Panc1 (cell line): Measurements from ENCODE around the gene CCDC187. TPM values are rescaled to one million over a fixed set of nuclear protein-coding genes. Genes with fewer than 3 reads are reported as not detected.

Experiments
- ATAC-seq: fragments of 200-7000 bp; cut with Tn5 transposase; 2 replicates; pipeline ENCODE4 v1.9.1; 2020; ENCODE audit warnings: mild to moderate bottlenecking, moderate library complexity
- BruUV-seq: library from RNA; stranded (reverse); fragments of 400-500 nt; replicated peaks from 2 replicates; lab custom pipeline; 2021; lab: Mats Ljungman, UMichigan
- CTCF ChIA-PET: fragments of 300-600 bp; sonication (Branson Sonifier 250); formaldehyde crosslinking; loops from one replicate; lab custom pipeline; 2022; ENCODE audit warnings: antibody characterized with exemption; lab: Charles Lee
- POLR2A ChIA-PET: fragments of 300-600 bp; sonication (Branson Sonifier 250); formaldehyde crosslinking; loops from one replicate; lab custom pipeline; 2022; ENCODE audit warnings: antibody characterized with exemption; lab: Charles Lee
- DNase-seq: peaks from one replicate; pipeline ENCODE4 v3.0.0-alpha.2; 2010; ENCODE audit warnings: low read depth, low spot score
- H3K27ac ChIP-seq: 2 replicates; pipeline ENCODE4 v1.5.1; 2011; ENCODE audit warnings: mild to moderate bottlenecking, low read length, inconsistent platforms
- H3K27me3 ChIP-seq: fragments of 200-500 bp; sonication (Bioruptor generic); 2 replicates; pipeline ENCODE4 v1.6.0; 2014; ENCODE audit warnings: low read length, inconsistent platforms; ENCODE audit not compliant: control insufficient read depth, insufficient read depth
- H3K36me3 ChIP-seq: fragments of 200-500 bp; sonication (Bioruptor generic); 2 replicates; pipeline ENCODE4 v1.5.1; 2014; ENCODE audit warnings: inconsistent platforms, mild to moderate bottlenecking, low read length, moderate library complexity; ENCODE audit not compliant: control insufficient read depth, insufficient read depth
- H3K4me1 ChIP-seq: 2 replicates; pipeline ENCODE4 v1.5.1; 2011; ENCODE audit warnings: inconsistent platforms, mild to moderate bottlenecking, low read length, moderate library complexity; ENCODE audit not compliant: control insufficient read depth, insufficient read depth
- H3K4me3 ChIP-seq, 2 experiments: 2 replicates each; pipeline ENCODE4 v1.5.1; 2011 to 2012; ENCODE audit warnings: low read depth in 2 of 2, low read length in 2 of 2, mild to moderate bottlenecking in 2 of 2, inconsistent platforms in 1 of 2, moderate library complexity in 1 of 2
- H3K9me3 ChIP-seq: fragments of 200-500 bp; sonication (Bioruptor generic); 2 replicates; pipeline ENCODE4 v1.5.1; 2014; ENCODE audit warnings: low read depth, mild to moderate bottlenecking, inconsistent platforms, low read length, moderate library complexity; ENCODE audit not compliant: control insufficient read depth, insufficient read depth
- CTCF ChIP-seq: fragments of 450-650 bp; IDR thresholded peaks from 2 replicates; pipeline ENCODE4 v1.5.1; 2017; ENCODE audit warnings: mild to moderate bottlenecking
- POLR2AphosphoS5 ChIP-seq: IDR thresholded peaks from 2 replicates; pipeline ENCODE4 v1.6.1; 2012; ENCODE audit warnings: mild to moderate bottlenecking, low read depth, low read length, moderate library complexity
- REST ChIP-seq, 2 experiments: IDR thresholded peaks; 2 replicates each; pipeline ENCODE4 v1.6.1; 2011 to 2012; ENCODE audit warnings: low read depth in 2 of 2, control low read depth in 1 of 2, low read length in 1 of 2, mild to moderate bottlenecking in 1 of 2, moderate library complexity in 1 of 2; ENCODE audit not compliant: insufficient read depth in 1 of 2
- SIN3A ChIP-seq: IDR thresholded peaks from 2 replicates; pipeline ENCODE4 v1.6.1; 2012; ENCODE audit warnings: low read depth, mild to moderate bottlenecking, low read length, moderate library complexity, borderline replicate concordance; ENCODE audit not compliant: insufficient read depth
- TCF7L2 ChIP-seq: IDR thresholded peaks from 2 replicates; pipeline ENCODE4 v1.6.1; 2011; ENCODE audit warnings: mild to moderate bottlenecking, low read depth, low read length, inconsistent platforms
- in situ Hi-C: cut with HindIII; loops from 2 replicates; pipeline ENCODE4 v1.10.0; 2016; ENCODE audit warnings: low sequenced_read_pairs, low pct_unique_long_range_greater_than_20kb
- intact Hi-C: fragments of 100-400 bp; cut with micrococcal nuclease; formaldehyde crosslinking; loops from one replicate; pipeline ENCODE4 v1.10.0; 2022; ENCODE audit not compliant: unreplicated experiment
- total RNA-seq: library from RNA; stranded (reverse); gene quantifications from one replicate; pipeline ENCODE4 v1.2.1, GENCODE V29; 2021; ENCODE audit not compliant: unreplicated experiment

CCDC187 gene
- total RNA-seq, 1 experiment from 2014 or later = not detected

GRCh38 chr9:136209786-136210185, 94.1 kb downstream of the CCDC187 start:
- TF ChIP-seq CTCF (no peak), SIN3A (no peak), REST (IDR thresholded peaks at IDR 0.05; ENCODE audit: insufficient read depth in 1 of 2, low read depth in 2 of 2, low read length in 1 of 2) (no peak), TCF7L2 (no peak), POLR2AphosphoS5 (no peak)
- no peaks in the 10 kb centered on the region; the same call in 1 of the 2 replicates for H3K9me3 ChIP-seq
- H3K36me3 ChIP-seq = 0 out of 2 replicates have a peak, but pooled peaks cover 2% of the 10 kb centered on the region
- BruUV-seq = no TSS peak
- H3K27me3 ChIP-seq = no peaks in the 10 kb centered on the region
- ChIA-PET CTCF (interaction anchor here (0.7 kb wide), 2 partner anchors 39 to 461 kb away, joined by 5 to 8 read pairs; no protein-coding TSS in a partner anchor), POLR2A (no interaction called here)
- H3K27ac ChIP-seq = no peak overlapping the region
- DNase-seq (no peak), ATAC-seq (no peak)
- intact Hi-C loops (no loop called here), in situ Hi-C loops (no loop called here)
- H3K4me3 ChIP-seq = no peak overlapping the region
- no peaks in the 10 kb centered on the region for H3K4me1 ChIP-seq

- H3K27me3 ChIP-seq = no peaks in the 10 kb centered on the region
- CTCF ChIA-PET = interaction anchor here (0.7 kb wide), 2 partner anchors 39 to 460 kb away, joined by 5 to 8 read pairs; no protein-coding TSS in a partner anchor
- no peaks in the 10 kb centered on the region for H3K36me3 ChIP-seq
- no peak overlapping the region for H3K4me3 ChIP-seq
- no peak overlapping the region for H3K27ac ChIP-seq
- no peak for ATAC-seq
- no peak for TF ChIP-seq TCF7L2
- TF ChIP-seq POLR2AphosphoS5 = no peak
- TF ChIP-seq CTCF = no peak
- no peak for TF ChIP-seq REST (IDR thresholded peaks at IDR 0.05; ENCODE audit: insufficient read depth in 1 of 2, low read depth in 2 of 2, low read length in 1 of 2)
- TF ChIP-seq SIN3A = no peak
- POLR2A ChIA-PET = no interaction called here
- H3K4me1 ChIP-seq = peaks cover under 1% of the 10 kb centered on the region; the same call in 1 of the 2 replicates
- DNase-seq = no peak
- in situ Hi-C loops = no loop called here
- H3K9me3 ChIP-seq = no peaks in the 10 kb centered on the region; the same call in 1 of the 2 replicates
- no TSS peak for BruUV-seq
- intact Hi-C loops = no loop called here
Measured at GRCh38 chr9:136209232-136209631, 94.7 kb downstream of the CCDC187 start.
